Progenitor cell of endocrine pancreas (in vitro differentiated cells): ENCODE measurements around the gene OXSM. TPM values are rescaled to one million over a fixed set of nuclear protein-coding genes. Genes with fewer than 3 reads are reported as not detected.

Experiments used
- DNase-seq: peaks from one replicate; pipeline ENCODE4 v3.0.0; 2021; ENCODE audit warnings: low spot score; ENCODE audit not compliant: unreplicated experiment
- H3K27ac Mint-ChIP-seq: 2 replicates; pipeline ENCODE4 v1.8.0; 2021; ENCODE audit warnings: mild to moderate bottlenecking, moderate library complexity, mixed read lengths
- H3K27me3 Mint-ChIP-seq: 2 replicates; pipeline ENCODE4 v1.8.0; 2021; ENCODE audit warnings: mixed read lengths
- H3K36me3 Mint-ChIP-seq: 2 replicates; pipeline ENCODE4 v1.8.0; 2022; ENCODE audit warnings: mixed read lengths; ENCODE audit not compliant: insufficient read depth
- H3K4me1 Mint-ChIP-seq: 2 replicates; pipeline ENCODE4 v1.8.0; 2021; ENCODE audit warnings: low read depth, mixed read lengths
- H3K4me3 Mint-ChIP-seq: 2 replicates; pipeline ENCODE4 v1.8.0; 2021; ENCODE audit warnings: low read depth, mild to moderate bottlenecking, moderate library complexity, mixed read lengths
- H3K9me3 Mint-ChIP-seq: 2 replicates; pipeline ENCODE4 v1.8.0; 2021; ENCODE audit warnings: low read depth, mixed read lengths
- total RNA-seq: library from RNA; stranded (reverse); gene quantifications from 2 replicates; pipeline ENCODE4 v1.2.1, GENCODE V29; 2021
- TF ChIP-seq, protein P1 (sequence below): fragments of 200-600 bp; sonication (generic); IDR thresholded peaks from one replicate; pipeline ENCODE4 v1.5.0; 2021; ENCODE audit warnings: antibody characterized with exemption, mild to moderate bottlenecking; ENCODE audit not compliant: unreplicated experiment

Gene OXSM
- total RNA-seq, 1 donor from 2014 or later: 12.5 TPM

DNA sequence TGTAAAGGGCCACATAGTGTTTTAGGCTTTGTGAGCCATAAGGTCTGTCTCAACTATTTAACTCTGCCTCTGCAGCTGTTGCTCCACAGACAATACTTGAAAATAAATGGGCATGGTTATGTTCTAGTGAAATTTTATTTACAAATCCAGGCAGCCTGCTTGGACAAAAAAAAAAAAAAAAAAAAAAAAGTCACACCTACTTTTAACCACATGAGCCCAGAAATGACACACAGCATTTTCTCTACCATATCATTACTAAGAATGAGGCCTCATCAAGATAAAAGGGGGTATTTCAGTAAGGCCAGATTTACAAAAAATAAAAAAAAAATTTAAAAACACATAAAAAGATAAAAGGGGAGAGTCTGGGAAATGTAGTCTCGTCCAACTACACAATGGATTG lies 4.9 kb upstream of the OXSM start:
- DNase-seq: no peak
- peaks cover 29% of the 10 kb centered on the region for H3K4me1 Mint-ChIP-seq

DNA sequence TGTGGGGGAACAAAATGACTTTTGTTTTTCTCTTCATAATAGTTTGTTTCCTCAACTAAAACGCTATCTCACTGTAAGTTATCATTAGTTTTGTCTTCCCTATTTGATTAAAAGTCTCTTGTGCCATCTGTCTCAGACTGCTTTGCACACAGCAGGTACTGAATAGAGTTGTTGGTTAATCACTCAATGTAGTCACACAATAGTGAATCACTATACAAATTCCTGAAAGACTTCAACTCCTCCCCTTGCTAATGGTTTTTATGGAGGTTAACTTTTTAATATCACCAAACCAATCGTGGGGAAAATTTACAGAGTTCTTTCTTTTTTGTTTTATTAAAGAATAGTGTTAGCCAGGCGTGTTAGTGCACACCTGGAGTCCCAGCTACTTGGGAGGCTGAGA lies 4.1 kb upstream of the OXSM start:
- Mint-ChIP-seq H3K4me3 (no peak overlapping the region), H3K9me3 (no peaks in the 10 kb centered on the region)

More for the DNA sequence above, 4.9 kb upstream of the OXSM start:
- H3K27ac Mint-ChIP-seq: no peak overlapping the region
- peak overlapping the region; percentile 76 for H3K4me3 Mint-ChIP-seq
- TF ChIP-seq, protein P1, sequence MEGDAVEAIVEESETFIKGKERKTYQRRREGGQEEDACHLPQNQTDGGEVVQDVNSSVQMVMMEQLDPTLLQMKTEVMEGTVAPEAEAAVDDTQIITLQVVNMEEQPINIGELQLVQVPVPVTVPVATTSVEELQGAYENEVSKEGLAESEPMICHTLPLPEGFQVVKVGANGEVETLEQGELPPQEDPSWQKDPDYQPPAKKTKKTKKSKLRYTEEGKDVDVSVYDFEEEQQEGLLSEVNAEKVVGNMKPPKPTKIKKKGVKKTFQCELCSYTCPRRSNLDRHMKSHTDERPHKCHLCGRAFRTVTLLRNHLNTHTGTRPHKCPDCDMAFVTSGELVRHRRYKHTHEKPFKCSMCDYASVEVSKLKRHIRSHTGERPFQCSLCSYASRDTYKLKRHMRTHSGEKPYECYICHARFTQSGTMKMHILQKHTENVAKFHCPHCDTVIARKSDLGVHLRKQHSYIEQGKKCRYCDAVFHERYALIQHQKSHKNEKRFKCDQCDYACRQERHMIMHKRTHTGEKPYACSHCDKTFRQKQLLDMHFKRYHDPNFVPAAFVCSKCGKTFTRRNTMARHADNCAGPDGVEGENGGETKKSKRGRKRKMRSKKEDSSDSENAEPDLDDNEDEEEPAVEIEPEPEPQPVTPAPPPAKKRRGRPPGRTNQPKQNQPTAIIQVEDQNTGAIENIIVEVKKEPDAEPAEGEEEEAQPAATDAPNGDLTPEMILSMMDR: no peak
- H3K9me3 Mint-ChIP-seq: no peaks in the 10 kb centered on the region
- no peaks in the 10 kb centered on the region for H3K27me3 Mint-ChIP-seq
- H3K36me3 Mint-ChIP-seq: no peaks in the 10 kb centered on the region

DNA sequence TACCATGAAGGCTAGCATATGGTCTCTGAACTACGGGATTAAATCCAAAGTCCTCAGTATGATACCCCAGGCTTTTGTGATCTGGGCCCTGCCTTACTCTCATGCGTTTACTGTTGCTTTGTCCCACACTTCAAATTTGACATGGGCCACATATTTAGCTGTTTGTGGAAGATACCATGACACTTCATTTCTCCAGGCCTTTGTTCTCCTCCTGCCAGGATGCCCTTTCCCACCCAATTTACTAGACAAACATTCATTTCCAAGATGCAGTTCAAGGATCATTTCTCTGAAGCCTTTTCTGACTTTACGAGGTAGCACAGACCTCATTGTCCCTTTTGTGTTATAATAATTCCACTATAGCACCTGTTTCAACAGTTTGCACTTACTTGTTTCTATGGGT lies 2.2 kb upstream of the OXSM start:
- TF ChIP-seq, protein P1: no peak
- no peaks in the 10 kb centered on the region for H3K36me3 Mint-ChIP-seq
- H3K4me1 Mint-ChIP-seq: peaks cover 20% of the 10 kb centered on the region
- no peak overlapping the region for H3K27ac Mint-ChIP-seq
- no peak for DNase-seq
- H3K9me3 Mint-ChIP-seq: no peaks in the 10 kb centered on the region
- peak overlapping the region; percentile 52 for H3K4me3 Mint-ChIP-seq
- no peaks in the 10 kb centered on the region for H3K27me3 Mint-ChIP-seq

More for the DNA sequence above, 4.1 kb upstream of the OXSM start:
- Mint-ChIP-seq H3K36me3 (no peaks in the 10 kb centered on the region), H3K27ac (no peak overlapping the region), H3K4me1 (peaks cover 31% of the 10 kb centered on the region), H3K27me3 (no peaks in the 10 kb centered on the region)
- TF ChIP-seq, protein P1: no peak
- DNase-seq: no peak

DNA sequence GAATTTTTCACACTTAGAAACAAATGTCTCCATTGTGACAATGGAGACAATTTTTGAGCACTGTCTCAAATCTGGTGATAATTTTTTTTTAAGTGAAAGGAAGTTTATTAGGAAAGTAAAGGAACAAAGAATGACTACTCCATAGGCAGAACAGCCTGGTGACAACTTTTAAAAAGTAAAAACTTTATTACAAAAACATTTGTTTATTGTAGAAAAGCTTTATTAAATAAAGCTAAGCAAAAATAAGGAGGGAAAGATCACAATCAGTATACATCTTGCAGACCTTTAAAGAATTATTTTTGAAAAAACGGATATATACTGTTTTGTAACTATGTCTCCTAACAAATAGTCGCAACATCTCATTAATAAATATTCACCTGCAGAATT lies 688 bp upstream of the OXSM start:
- Mint-ChIP-seq H3K36me3 (no peaks in the 10 kb centered on the region), H3K27me3 (no peaks in the 10 kb centered on the region), H3K9me3 (no peaks in the 10 kb centered on the region), H3K27ac (peak overlapping the region; percentile 98), H3K4me1 (peaks cover 20% of the 10 kb centered on the region), H3K4me3 (peak overlapping the region; percentile 90)
- TF ChIP-seq, protein P1: no peak
- DNase-seq: no peak

DNA sequence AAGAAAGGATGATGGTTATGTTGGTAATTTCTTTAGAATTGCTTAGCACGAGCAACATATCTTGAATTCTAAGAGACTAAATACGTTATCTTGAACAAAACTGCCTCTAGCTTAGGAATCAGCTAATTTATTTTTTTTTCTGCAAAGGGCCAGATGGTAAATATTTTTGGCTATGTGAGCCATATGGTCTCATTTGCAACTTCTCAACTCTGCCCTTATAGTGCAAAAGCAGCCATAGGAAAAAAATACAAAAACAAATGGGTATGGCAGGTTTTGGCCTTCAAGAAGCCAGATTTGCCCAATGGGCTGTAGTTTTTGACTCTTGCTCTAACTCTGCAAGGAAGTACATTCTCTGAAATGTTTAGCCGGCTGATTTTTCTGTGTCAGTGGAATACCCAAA lies 11.9 kb downstream of the OXSM start:
- no peak overlapping the region for H3K4me3 Mint-ChIP-seq
- H3K4me1 Mint-ChIP-seq: no peaks in the 10 kb centered on the region

More for the DNA sequence above, 11.9 kb downstream of the OXSM start:
- H3K27ac Mint-ChIP-seq: no peak overlapping the region
- TF ChIP-seq, protein P1: no peak
- H3K27me3 Mint-ChIP-seq: no peaks in the 10 kb centered on the region
- no peaks in the 10 kb centered on the region for H3K9me3 Mint-ChIP-seq
- no peaks in the 10 kb centered on the region for H3K36me3 Mint-ChIP-seq
- DNase-seq: no peak
